GM12872 (cell line): Measurements from ENCODE around the gene IFT81.

Experiments
- CTCF ChIP-seq: IDR thresholded peaks from 3 replicates; pipeline ENCODE4 v1.5.1; 2011; ENCODE audit warnings: low read depth, mild to moderate bottlenecking, low read length, moderate library complexity; ENCODE audit not compliant: insufficient read depth

IFT81 gene

DNA sequence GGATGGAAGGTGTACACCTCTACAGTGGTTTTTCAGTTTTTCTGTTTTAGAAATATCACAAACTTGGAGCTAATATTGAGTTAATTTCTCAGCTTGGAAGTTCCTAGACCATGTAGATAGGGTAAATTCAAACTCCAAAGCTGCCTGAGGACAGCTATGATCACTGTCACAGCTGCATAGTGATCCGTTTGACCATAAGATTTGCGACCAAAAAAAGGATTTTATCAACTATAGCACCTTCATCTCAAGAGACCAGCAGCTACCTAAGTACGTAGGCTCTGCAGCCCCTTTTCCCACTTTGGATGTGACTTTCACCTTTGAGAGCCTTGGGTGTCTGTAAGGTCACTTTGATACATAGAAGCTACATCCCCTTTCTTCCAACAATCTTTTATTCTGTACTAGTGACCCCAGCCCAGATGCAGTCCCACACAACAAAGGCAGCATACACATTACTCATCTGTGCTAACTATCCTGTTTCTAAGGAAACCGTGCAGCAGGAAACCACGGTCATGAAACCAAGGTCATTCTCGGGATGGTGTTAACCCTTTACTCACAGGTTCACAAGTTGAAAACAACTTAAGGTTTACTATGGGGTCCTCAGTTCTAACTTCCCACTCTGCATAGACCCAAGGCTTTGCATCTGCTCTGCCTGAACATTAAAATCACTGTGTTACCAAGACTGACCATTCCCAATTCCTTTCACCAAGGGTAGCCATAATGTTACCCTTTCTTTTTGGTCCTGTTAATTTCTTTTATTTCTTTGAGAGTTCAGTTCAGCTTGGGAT is 75.4 kb downstream of the IFT81 start:
- TF ChIP-seq CTCF: no peak

- TF ChIP-seq CTCF: no peak
Measured at GRCh38 chr12:110200124-110200417, 75.9 kb downstream of the IFT81 start.

DNA sequence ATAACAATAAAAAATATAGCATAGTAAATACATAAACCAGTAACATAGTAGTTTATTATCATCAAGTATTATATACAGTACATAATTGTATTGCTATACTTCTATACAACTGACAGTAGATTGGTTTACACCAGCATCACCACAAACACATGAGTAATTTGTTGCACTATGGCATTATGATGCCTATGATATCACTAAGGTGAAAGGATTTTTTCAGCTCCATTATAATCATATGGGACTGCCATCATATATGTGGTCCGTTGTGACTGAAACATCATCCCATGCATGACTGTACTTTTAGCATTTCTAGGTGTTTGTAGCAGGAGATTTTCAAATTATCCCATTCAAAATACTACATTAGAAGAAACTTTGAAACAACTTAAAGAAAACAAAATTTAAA is 77.8 kb downstream of the IFT81 start:
- TF ChIP-seq CTCF: no peak

GRCh38 chr12:110203546-110203945 is 79.4 kb downstream of the IFT81 start:
- no peak for TF ChIP-seq CTCF

DNA sequence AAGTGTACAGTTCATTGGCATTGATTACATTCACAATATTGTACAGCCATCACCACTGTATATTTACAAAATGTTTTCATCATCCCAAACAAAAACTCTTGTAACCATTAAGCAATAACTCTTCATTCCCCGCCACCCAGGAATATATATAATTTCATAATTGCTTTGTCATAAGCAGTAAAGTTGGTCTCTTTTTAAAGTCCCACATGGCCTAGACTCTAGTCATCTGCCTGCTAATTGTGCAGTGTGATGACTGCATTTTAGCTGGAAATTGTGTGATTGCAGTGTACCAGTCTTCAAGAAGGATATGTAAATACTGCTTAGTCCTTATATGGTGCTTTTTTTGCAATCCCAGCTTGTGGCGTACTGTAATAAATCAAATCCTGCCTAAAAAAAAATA is 81.8 kb downstream of the IFT81 start:
- no peak for TF ChIP-seq CTCF

DNA sequence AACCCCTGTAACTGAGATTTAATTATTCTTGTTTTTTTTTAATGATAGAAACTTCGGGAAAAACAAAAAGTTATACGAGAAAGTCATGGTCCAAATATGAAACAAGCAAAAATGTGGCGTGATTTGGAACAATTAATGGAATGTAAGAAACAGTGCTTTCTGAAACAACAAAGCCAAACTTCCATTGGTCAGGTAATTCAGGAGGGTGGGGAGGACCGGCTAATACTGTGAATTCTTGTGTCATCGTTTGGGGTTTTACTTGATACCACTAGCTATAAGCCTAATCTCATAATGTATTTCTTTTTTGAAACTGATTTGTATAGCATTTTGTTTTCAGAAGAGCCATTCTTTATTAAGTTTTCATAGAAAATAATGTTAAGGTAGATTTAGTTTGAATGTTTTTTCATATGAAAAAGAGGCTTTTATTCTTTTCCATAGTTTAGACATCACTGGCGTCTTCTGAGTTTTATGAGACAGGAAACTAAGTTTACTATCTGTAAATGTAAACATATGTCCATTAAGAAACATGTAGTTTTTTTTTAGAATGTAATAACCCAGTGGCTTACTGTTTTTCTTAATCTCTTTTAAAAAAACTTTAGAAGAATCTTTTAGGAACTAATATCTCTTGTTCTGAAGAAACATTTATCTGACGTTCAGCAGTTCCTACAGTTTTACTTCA is 94.0 kb downstream of the IFT81 start:
- TF ChIP-seq CTCF: no peak

DNA sequence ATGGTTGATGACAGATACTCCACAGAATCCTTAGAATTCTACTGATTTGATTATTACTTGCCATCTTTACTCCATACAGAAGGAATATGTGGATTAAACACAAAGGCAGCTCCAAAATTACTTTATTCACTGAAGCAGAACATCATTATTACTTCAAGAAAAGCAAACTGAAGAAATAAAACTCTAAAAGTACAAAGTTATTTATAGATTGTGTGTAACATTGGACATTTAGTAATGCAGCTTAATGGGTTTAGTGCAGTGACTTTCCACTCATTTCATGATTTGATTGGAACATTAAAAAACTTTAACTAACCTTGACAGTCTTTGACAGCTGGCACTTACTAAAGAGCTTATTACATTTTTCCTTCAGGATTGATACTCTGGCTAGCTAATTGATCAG is 97.9 kb downstream of the IFT81 start:
- no peak for TF ChIP-seq CTCF
